Hematopoietic multipotent progenitor cell treated with erythropoietin and hydrocortisone succinate and interleukin-3 and kit ligand, for 8 days (in vitro differentiated cells): ENCODE measurements around the gene POLH.
"Not testable (repeated sequence)": the region's sequence is repeated elsewhere in the genome, so short reads cannot be mapped to it uniquely, and the experiment has no call there.

Source experiments
- DNase-seq: peaks from one replicate; pipeline ENCODE4 v3.0.0-alpha.2; 2015

The POLH gene

DNA sequence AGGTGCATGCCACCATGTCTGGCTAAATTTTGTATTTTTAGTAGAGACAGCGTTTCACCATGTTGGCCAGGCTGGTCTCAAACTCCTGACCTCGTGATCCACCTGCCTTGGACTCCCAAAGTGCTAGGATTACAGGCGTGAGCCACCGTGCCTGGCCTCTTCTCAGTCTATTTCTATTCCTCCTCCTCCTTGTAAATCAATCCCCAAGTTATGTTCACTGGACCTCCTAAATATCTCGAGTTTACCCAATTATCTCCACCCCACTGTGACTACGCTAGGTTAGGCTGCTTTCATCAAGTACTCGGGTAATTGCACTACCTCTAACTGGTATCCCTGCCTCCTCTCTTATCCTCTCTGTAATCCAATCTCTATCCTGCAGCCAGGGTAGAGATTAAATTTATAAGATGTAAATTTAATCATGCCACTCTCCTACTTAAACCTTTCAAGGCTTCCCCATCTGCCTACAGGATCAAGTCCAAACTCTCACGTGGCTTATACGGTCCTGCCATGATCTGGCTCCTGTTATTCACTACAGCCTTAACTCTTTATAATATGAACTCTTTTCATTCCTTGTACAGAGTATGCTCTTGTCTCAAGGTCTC is 58.8 kb downstream of the POLH start:
- DNase-seq, result peak; percentile 11

DNA sequence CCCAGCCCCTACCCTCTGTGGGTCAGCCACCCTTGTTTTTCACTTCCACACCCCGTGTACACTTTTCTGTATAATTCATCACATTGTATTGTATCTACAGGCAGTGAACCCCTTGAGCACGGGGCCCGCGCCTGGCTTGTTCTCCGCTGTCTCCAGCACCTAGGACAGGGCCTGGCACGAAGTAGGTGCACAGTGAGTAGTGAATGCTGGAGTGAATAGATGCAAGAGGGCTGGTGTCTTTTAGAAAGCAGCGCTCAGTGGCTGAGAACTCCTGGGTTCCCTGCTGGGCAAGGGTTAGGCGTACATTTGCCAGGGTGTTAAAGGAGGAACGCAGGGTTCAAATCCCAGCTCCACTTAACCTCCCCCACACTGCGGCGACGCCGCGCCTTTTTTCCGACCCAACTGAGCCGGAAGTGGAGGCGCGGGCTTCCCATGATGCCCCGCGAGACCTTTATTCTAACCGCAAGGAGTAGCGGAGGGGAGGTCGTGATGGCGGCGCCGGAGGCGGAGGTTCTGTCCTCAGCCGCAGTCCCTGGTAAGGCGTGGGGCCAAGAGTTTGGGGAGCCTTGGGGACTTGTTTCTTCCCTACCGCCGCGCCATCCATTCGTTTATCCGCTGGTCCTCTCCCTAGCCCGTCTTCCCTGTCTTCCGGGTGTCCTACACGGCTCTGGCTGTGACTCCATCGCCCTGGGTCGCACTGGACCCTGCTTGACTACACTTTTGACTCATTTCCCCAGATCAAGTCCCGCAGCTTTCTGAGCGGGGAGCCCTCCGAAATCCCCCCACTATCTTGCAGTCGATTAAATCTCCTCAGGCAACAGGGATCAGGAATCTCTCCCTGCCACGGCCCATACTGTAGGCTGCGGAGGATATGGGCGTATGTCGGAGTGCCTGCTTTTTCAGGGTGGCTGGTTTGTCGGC is 59.7 kb downstream of the POLH start, which contains the start of gene MAD2L1BP:
TSS of gene MAD2L1BP (plus strand) at position 454 of the 921 bp plus-strand sequence. CDS start at position 490, 36 bp downstream.
- DNase-seq, result peak; percentile 87

DNA sequence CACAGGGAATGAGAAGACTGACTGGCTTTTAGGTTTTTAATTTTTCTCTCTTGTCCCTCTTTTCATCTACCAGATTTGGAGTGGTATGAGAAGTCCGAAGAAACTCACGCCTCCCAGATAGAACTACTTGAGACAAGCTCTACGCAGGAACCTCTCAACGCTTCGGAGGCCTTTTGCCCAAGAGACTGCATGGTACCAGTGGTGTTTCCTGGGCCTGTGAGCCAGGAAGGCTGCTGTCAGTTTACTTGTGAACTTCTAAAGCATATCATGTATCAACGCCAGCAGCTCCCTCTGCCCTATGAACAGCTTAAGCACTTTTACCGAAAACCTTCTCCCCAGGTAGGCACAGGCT is 60.3 kb downstream of the POLH start:
- DNase-seq, result no peak

DNA sequence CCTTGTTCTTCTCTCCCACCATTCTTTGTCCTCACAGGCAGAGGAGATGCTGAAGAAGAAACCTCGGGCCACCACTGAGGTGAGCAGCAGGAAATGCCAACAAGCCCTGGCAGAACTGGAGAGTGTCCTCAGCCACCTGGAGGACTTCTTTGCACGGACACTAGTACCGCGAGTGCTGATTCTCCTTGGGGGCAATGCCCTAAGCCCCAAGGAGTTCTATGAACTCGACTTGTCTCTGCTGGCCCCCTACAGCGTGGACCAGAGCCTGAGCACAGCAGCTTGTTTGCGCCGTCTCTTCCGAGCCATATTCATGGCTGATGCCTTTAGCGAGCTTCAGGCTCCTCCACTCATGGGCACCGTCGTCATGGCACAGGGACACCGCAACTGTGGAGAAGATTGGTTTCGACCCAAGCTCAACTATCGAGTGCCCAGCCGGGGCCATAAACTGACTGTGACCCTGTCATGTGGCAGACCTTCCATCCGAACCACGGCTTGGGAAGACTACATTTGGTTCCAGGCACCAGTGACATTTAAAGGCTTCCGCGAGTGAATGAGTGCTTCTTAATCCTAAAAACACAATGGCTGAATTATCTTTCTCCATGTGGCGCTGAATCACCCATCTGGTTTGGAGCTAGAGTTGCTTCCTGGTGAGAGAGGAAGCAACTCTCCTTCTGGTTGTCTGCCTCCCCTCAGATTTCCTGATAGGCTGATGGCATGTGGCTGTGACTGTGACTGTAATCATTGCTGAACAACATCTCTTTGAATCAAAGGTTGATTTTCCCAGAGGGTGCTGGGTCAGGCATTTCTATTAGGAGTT is 64.2 kb downstream of the POLH start:
- peak; percentile 58 for DNase-seq

DNA sequence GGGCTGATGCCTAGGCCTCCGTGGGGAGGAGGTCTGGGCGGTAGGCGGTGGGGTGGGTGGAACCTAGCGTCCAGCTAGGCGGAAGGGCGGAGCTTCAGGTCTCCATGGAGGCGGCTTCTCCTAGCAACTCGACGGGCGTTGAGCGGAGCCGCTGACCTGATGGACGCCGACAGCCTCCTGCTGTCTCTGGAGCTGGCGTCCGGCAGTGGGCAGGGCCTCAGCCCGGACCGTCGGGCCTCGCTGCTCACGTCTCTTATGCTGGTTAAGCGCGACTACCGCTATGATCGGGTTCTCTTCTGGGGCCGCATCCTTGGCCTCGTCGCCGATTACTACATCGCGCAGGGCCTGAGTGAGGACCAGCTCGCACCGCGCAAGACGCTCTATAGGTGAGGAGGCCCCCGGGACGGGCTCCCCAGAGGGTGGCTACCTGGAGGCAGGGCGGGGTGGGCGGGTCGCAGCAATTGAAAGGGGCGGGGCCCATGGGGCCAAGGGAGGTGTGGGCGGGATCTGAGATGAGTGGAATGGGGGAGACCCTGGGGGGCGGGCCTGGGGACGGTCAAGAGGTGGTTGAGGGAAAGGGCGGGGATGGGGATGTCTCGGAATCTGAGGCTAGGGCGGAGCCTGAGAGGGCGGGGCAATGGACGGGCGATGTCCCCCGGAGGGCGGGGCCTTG is 69.1 kb downstream of the POLH start, which contains the start of gene RSPH9:
TSS of gene RSPH9 (plus strand) at position 97 of the 673 bp plus-strand sequence. CDS start at position 160, 63 bp downstream.
- peak; percentile 66 for DNase-seq

DNA sequence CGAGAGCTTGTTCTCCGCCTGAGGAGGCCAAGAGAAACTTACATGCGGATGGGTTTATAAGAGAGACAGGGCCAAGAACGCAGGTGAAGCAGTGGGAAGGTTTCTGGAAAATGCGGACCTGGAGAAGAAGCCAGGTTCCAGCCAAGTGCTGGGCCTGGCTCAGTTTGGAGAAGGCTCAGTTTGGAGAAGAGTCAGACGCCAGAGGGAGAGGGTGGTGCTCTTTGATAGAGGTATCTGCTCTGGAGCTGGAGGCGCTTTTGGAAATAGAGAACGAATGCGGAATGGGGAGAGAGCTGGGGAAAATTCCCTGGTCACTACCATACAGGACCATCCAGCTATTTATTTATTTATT is 69.6 kb downstream of the POLH start:
- no peak for DNase-seq

DNA sequence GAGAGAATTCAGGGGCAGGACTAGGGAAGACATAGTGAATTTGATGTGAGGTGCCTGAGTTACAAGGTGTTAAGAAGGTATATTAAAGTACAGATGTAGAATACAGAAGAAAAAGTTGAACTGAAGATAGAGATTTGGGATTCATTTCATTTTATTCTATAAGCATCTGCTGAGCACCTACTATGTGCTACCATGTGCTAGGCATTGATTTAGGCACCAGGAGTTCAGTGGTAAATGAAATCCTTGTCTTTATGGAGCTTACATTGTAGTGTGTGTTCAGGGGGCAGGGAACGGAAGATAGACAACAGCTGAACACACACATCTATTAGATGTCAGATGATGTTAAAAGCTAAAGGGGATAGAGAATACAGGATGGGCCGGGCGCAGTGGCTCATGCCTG is 71.6 kb downstream of the POLH start:
- DNase-seq, result no peak

DNA sequence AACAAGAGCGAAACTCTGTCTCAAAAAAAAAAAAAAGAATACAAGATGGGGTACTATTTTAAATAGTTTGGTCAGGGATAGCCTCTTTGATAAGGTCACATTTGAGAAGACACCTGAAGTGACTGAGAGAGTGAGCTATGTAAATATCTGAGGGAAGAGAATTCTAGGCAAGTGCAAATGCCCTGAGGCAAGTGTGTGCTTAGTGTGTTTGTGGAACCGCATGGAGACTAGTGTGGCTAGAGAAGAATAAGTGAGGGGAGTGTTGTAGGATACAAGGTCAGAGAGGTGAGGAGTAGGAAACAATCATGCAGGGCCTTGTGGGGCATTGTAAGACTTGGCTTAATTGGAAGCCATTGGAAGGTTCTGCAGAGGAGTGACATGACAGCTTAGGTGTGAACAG is 72.3 kb downstream of the POLH start:
- DNase-seq, result no peak

DNA sequence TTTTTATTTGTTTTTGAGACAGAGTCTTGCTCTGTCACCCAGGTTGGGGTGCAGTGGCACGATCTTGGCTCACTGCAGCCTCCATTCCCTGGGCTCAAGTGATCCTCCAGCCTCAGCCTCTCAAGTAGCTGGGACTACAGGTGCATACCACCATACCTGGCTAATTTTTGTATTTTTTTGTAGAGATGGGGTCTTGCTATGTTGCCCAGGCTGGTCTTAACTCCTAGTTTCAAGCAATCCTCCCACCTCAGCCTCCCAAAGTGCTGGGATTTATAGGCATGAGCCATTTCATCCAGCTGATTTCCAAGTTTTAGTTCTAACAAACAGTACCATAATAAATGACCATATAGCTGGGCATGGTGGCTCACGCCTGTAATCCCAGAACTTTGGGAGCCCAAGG is 76.8 kb downstream of the POLH start:
- DNase-seq, result not testable (repeated sequence)

DNA sequence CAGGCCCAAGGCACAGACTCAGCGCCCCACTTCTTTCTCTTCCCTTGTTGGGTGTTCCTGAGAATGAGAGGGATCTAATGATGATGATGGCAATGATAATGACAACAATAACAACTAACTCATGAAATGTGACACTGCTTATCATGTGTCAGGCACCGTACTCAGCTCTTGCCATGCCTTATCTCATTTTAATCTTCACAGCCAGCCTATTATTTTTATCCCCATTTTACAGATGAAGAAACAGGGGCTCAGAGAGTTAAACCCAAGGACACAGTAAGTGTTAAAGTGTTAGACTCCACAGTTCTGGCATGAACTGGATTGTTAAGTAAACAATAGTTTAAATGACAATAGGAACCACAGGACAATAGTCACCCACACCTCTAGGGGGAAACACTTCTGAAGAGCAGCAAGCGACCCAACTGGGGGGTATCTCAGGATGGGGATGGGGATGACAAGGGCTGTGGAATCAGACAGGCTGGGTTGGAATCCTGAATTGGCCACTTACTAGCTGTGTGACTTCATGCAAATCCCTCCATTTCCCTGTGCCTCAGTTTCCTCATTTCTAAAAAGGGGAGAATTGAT is 81.3 kb downstream of the POLH start:
- DNase-seq, result peak; percentile 21

DNA sequence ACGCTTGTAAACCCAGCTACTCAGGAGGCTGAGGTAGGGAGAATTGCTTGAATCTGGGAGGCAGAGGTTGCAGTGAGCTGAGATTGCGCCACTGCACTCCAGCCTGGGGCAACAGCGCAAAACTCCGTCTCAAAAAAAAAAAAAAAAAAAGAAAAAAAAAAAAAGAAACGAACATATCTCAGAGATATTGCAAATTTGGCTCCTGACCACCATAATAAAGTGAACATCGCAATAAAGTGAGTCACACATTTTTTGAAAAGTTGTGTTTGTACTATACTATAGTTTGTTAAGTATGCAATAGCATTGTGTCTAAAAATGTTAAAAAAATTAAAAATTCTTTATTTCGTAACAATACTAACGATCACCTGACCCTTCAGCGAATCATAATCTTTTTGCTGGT is 82.2 kb downstream of the POLH start:
- no peak for DNase-seq

DNA sequence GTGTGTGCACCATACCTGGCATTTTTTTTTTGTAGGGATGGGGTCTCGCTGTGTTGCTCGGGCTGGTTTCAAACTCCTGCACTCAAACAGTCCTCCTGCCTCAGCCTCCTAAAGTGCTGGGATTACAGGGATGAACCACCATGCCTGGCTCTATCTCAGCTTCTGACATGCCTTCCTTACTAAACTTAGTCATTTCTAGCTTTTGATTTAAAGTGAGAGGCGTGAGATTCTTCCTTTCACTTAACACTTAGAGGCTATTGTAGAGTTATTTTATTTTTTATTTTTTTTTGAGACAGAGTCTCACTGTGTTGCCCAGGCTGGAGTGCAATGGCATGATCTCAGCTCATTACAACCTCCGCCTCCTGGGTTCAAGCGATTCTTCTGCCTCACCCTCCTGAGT is 87.0 kb downstream of the POLH start:
- DNase-seq, result not testable (repeated sequence)
